GM12874 (cell line): ENCODE data around the gene EHD4.

ENCODE experiments used
- TF ChIP-seq, protein P1 (sequence below): IDR thresholded peaks from 2 replicates; pipeline ENCODE4 v1.5.1; 2011; ENCODE audit warnings: low read depth, mild to moderate bottlenecking, control low read depth, low read length, moderate library complexity; ENCODE audit not compliant: insufficient read depth

Gene EHD4

DNA sequence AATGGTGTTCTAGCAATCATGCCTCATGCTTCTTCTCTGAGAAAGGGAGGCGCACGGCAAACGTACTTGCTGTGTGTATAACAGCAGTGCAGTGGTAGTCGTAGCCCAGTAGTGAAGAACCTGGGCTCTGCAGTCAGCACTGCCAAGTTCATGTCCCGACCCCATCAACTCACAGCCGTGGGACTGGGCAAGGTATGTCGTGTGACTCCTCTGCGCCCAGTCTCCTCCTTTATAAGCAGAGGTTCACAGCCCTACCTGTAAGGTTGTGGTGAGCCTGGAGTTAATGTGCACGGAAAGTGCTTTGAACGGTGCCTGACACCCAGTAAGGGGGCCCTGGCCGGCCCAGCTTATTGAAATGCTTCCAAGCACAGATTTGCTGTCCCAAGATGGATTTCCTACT lies 26.6 kb downstream of the EHD4 start:
- TF ChIP-seq, protein P1, sequence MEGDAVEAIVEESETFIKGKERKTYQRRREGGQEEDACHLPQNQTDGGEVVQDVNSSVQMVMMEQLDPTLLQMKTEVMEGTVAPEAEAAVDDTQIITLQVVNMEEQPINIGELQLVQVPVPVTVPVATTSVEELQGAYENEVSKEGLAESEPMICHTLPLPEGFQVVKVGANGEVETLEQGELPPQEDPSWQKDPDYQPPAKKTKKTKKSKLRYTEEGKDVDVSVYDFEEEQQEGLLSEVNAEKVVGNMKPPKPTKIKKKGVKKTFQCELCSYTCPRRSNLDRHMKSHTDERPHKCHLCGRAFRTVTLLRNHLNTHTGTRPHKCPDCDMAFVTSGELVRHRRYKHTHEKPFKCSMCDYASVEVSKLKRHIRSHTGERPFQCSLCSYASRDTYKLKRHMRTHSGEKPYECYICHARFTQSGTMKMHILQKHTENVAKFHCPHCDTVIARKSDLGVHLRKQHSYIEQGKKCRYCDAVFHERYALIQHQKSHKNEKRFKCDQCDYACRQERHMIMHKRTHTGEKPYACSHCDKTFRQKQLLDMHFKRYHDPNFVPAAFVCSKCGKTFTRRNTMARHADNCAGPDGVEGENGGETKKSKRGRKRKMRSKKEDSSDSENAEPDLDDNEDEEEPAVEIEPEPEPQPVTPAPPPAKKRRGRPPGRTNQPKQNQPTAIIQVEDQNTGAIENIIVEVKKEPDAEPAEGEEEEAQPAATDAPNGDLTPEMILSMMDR, result no peak

DNA sequence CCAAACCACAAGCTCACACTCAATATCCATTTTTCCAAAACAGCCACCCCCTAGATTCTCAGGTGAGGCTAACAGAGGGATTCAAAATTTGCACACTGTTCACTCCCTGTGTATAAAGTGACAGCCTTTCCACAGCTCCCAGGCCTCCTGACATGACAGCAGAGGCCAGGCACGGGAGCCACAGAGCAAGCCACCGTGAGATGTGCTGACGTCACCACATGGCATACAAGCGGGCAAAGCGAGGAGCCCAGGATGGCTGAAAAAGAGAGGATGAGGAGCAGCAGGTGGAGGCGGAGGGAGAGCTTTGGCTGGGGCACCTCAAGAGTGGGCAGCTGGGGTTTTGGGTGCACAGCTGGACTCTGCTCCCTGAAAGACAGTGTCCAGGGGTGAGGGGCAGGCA lies 27.1 kb downstream of the EHD4 start:
- TF ChIP-seq, protein P1, result no peak

DNA sequence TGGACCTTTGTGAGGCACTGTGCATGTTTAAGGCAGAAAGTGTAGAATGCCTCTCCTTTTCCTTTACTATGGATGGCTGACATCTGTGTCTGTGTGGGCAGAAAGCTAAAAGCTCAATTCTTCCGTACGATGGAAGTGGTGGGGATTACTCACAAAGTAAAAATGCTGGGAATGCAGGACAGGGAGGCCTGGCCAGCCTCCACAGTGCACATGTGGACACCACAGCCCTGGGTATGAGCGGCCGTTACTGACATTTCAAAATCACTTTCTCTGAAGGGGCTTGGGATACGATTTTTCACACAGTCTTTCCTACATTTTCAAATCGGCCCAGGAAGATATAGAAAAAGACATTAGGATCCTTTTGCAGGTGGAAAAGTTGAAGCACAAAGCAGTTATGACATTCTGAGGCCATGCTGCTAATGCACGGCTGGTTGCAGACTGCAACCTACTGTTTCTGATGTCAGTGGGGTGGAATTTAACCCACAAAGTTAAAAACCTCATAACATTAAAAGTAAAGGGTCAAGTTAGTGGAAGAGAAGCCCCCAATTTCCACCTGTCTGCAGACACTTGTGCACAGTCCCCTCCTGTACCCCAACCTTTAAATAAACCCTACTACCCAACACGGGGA lies 27.9 kb downstream of the EHD4 start:
- TF ChIP-seq, protein P1, result no peak

DNA sequence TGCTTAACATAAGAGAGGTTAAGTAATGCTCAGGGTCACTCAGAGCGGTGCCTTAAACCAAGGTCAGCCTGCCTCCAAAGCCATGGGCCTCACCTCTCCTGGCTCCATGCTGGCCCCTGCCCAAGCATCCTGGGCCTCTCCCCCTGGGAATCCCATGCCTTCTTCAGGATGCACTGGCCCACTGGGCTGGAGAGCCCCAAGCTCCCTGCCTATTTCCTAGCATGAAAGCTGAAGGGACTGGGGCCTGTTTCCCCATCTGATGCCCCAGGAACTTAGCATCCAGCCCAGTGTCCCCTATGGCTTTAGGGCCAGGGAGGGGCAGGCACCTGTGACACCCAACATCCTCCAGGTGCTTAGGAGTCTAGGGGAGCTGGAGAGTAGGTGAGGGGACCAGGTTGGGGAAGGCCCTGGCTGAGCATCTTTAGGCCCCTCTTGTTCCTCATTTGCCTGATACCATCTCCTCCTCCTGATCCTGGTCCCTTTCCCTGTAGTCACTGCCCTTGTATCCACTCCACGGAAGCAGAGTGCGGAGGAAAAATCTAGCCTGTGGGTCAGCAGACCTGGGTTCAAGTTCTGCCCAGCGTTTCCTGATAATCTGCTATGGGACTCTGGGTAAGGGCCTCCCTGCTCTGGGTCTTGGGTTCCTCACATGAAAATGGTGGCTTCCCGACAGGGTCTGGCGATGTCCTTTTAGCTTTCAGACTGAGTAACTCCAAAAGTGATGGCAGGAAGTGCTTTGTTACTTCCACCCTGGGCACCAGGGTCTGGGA lies 28.6 kb downstream of the EHD4 start:
- TF ChIP-seq, protein P1, result no peak

DNA sequence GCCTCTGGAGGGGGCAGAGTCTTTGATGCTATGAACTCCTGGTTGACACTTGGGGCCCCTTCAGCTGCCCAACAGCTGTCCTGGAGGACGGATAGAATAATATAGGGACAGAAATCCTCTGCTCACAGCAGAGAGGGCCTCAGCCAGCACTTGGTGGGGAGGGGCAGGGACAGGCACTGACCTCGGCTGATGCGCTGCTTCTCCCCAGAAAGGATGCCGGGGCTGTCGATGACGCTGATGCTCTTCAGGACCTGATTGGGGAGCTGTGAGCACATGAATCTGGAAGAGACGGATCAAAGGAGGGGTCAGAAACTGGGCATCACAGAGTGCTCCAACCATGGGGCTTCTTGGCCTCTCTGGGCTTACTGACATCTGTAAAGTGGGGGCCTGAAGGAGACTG lies 29.5 kb downstream of the EHD4 start:
- TF ChIP-seq, protein P1, result no peak

DNA sequence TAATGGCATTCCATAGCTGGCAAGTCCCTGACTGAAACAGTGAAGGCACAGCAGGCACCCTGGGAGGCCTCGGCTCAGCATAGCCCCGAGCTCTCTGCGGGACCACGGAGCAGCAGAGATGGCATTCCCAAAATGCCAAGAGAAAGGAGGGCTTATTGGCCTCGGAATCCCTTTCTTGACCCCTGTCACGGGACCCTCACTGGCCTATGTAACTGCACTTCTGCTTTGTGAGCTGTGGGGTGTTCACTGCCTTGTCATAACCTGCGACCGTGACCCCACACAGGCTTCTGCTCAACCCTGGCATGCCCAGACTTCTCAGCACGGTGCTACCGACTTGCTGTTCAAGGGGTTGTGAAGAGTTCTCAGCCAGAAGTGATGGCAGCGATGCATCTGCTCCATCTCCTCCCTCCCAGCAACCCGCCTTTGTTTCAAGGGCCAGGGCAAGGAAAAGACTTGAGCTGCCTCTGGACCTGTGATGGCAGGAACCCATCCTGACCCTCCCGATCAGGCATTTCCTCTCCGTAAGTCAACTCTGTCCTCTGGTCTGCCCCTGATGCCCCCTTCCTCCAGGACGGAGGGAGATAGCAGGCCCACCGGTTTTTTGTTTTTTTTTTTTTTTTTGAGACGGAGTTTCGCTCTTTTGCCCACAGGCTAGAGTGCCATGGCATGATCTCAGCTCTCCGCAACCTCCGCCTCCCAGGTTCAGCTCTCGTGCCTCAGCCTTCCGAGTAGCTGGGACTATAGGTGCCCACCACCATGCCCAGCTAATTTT lies 30.5 kb downstream of the EHD4 start:
- TF ChIP-seq, protein P1, result no peak

DNA sequence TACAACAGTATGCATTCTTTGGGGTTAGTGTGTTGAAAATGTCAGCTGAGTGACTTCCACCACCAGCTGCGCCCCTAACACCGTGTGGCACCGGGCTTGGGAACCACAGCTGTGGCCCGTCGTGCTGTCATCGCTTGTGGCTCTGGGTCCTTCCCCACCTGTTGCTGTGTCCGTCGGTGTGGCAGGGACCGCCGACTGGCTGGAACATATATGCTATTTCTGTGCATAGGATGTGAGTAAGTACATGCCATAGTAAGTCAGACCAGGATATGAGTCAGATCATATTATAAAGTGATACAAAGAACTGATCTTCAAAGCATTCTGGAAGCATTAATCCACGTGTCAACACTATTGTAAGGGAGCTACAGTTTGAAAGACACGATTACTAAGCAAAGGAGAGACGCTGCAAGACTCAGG lies 31.9 kb downstream of the EHD4 start:
- TF ChIP-seq, protein P1, result no peak
